Liver (tissue), 3 donors: ENCODE data around the gene XPR1.

Source experiments
- GABPA ChIP-seq, 2 donors: IDR thresholded peaks in 1 of 2; conservative IDR thresholded peaks in 1 of 2; 2 replicates each; pipeline ENCODE4 v1.6.1; 2016; ENCODE audit warnings: antibody characterized with exemption in 2 of 2, mild to moderate bottlenecking in 1 of 2, moderate library complexity in 1 of 2
- HNF4G ChIP-seq: IDR thresholded peaks from 2 replicates; pipeline ENCODE4 v1.6.1; 2016; ENCODE audit warnings: antibody characterized with exemption
- JUND ChIP-seq, 2 donors: IDR thresholded peaks; 2 replicates each; pipeline ENCODE4 v1.6.1; 2016; ENCODE audit warnings: antibody characterized with exemption in 2 of 2
- TF ChIP-seq, protein P1 (sequence below): fragments of 150-350 bp; IDR thresholded peaks from 2 replicates; pipeline ENCODE4 v1.5.1; 2017; ENCODE audit warnings: improper control_type of control experiment, low read depth, low read length; ENCODE audit not compliant: missing input control
- donor health status: healthy.
- donor health status: healthy.

GRCh38 chr1:180639871-180640270, 8.0 kb downstream of the XPR1 start:
- TF ChIP-seq, protein P1, sequence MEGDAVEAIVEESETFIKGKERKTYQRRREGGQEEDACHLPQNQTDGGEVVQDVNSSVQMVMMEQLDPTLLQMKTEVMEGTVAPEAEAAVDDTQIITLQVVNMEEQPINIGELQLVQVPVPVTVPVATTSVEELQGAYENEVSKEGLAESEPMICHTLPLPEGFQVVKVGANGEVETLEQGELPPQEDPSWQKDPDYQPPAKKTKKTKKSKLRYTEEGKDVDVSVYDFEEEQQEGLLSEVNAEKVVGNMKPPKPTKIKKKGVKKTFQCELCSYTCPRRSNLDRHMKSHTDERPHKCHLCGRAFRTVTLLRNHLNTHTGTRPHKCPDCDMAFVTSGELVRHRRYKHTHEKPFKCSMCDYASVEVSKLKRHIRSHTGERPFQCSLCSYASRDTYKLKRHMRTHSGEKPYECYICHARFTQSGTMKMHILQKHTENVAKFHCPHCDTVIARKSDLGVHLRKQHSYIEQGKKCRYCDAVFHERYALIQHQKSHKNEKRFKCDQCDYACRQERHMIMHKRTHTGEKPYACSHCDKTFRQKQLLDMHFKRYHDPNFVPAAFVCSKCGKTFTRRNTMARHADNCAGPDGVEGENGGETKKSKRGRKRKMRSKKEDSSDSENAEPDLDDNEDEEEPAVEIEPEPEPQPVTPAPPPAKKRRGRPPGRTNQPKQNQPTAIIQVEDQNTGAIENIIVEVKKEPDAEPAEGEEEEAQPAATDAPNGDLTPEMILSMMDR, result no peak
- TF ChIP-seq HNF4G (no peak), JUND (IDR thresholded peaks at IDR 0.05) (no peak), GABPA (IDR thresholded peaks at IDR 0.05 in 1 of 2, conservative IDR thresholded peaks at IDR 0.05 in 1 of 2) (no peak)
